SJCRH30 (cell line): Measurements from ENCODE around the gene NOL4L. TPM values are rescaled to one million over a fixed set of nuclear protein-coding genes. Genes with fewer than 3 reads are reported as not detected.
"Not testable (repeated sequence)": the region's sequence is repeated elsewhere in the genome, so short reads cannot be mapped to it uniquely, and the experiment has no call there.

Source experiments
- DNase-seq, 2 experiments: peaks; one replicate each; pipeline ENCODE4 v3.0.0-alpha.2; 2015 to 2020
- H3K27ac ChIP-seq: fragments of 250-450 bp; sonication (Bioruptor Pico); 2 replicates; pipeline ENCODE4 v1.5.1; 2020; ENCODE audit warnings: mild to moderate bottlenecking, moderate library complexity
- H3K27me3 ChIP-seq: fragments of 250-450 bp; sonication (Bioruptor Pico); 2 replicates; pipeline ENCODE4 v1.5.1; 2020; ENCODE audit warnings: mild to moderate bottlenecking, moderate library complexity
- H3K36me3 ChIP-seq: fragments of 250-450 bp; sonication (Bioruptor Pico); 2 replicates; pipeline ENCODE4 v1.5.1; 2020; ENCODE audit warnings: mild to moderate bottlenecking, moderate library complexity
- H3K4me1 ChIP-seq: fragments of 250-450 bp; sonication (Bioruptor Pico); 2 replicates; pipeline ENCODE4 v1.5.1; 2020; ENCODE audit warnings: mild to moderate bottlenecking, moderate library complexity
- H3K4me3 ChIP-seq: fragments of 250-450 bp; sonication (Bioruptor Pico); 2 replicates; pipeline ENCODE4 v1.5.1; 2020; ENCODE audit warnings: mild to moderate bottlenecking, moderate library complexity
- H3K9me3 ChIP-seq: fragments of 250-450 bp; sonication (Bioruptor Pico); replicated peaks from 2 replicates; pipeline ENCODE4 v1.5.1; 2020; ENCODE audit warnings: mild to moderate bottlenecking, moderate library complexity
- total RNA-seq: library from RNA; depleted of rRNA; stranded (reverse); fragments of >200 nt; shearing (Covaris generic); gene quantifications from 2 replicates; pipeline ENCODE4 v1.2.3, GENCODE V29; 2014

The NOL4L gene
- total RNA-seq, 1 experiment from 2014 or later, result 2.4 TPM

GRCh38 chr20:32607727-32608663 lies 22.9 kb upstream of the NOL4L start:
- Histone ChIP-seq H3K4me3 (no peak overlapping the region), H3K27ac (no peak overlapping the region), H3K4me1 (no peaks in the 10 kb centered on the region), H3K36me3 (no peaks in the 10 kb centered on the region), H3K27me3 (peaks cover 84% of the 10 kb centered on the region), H3K9me3 (no peaks in the 10 kb centered on the region)
- no peak for DNase-seq

- H3K9me3 ChIP-seq, result no peaks in the 10 kb centered on the region
- H3K27ac ChIP-seq, result no peak overlapping the region
- DNase-seq, result no peak
- no peaks in the 10 kb centered on the region for H3K4me1 ChIP-seq
- H3K4me3 ChIP-seq, result no peak overlapping the region
- H3K27me3 ChIP-seq, result peaks cover 87% of the 10 kb centered on the region
- H3K36me3 ChIP-seq, result no peaks in the 10 kb centered on the region
Measured at GRCh38 chr20:32607324-32607723, 22.2 kb upstream of the NOL4L start.

GRCh38 chr20:32606790-32607189 lies 21.7 kb upstream of the NOL4L start:
- H3K4me1 ChIP-seq, result no peaks in the 10 kb centered on the region
- no peaks in the 10 kb centered on the region for H3K9me3 ChIP-seq
- H3K36me3 ChIP-seq, result no peaks in the 10 kb centered on the region
- no peak for DNase-seq
- no peak overlapping the region for H3K4me3 ChIP-seq
- H3K27ac ChIP-seq, result no peak overlapping the region
- H3K27me3 ChIP-seq, result peaks cover 87% of the 10 kb centered on the region

DNA sequence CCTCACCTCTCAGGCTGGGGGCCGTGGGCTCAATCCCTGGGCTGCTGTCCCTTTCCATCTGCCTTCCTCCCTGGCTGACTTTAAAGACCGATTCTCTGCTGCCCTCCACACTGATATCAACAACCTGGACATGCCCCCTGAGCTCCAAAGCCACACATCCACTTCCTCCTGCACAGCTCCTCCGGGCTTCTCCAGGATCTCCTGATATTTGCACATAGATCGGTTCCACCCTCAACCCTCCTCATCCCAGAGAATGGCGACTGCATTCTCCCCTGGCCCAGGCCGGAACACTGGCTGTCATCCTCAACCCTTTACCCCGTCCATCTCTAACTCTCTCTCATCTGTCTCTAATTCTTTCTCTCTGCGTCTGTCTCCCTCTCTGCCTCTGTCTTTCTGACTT lies 21.0 kb upstream of the NOL4L start:
- H3K4me1 ChIP-seq, result no peaks in the 10 kb centered on the region
- no peaks in the 10 kb centered on the region for H3K36me3 ChIP-seq
- H3K4me3 ChIP-seq, result no peak overlapping the region
- no peak for DNase-seq
- no peak overlapping the region for H3K27ac ChIP-seq
- no peaks in the 10 kb centered on the region for H3K9me3 ChIP-seq
- peaks cover 82% of the 10 kb centered on the region for H3K27me3 ChIP-seq

DNA sequence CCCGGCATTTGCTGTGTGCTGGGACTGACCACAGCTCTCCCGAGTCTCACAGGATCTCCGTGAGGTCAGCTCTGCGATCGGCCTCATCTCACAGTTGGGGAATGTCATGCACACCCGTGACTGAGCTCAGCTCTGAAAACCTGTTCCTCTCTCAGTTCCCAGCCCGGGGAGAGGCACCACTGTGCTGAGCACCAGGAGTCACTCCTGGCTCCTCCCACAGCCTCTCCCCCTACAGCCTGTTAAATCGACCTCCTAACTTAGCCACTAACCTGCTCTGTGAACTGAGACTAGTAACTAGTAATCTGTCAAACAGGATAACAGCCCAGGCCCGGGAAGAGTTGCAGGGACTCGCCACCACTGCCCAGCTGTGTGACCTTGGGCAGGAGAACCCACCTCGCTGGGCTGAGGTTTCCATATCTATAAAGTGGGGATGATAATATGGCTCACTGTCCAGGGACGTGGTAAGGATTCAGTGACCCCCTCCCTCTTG lies 20.1 kb upstream of the NOL4L start:
- H3K4me1 ChIP-seq, result no peaks in the 10 kb centered on the region
- H3K27me3 ChIP-seq, result peaks cover 76% of the 10 kb centered on the region
- H3K36me3 ChIP-seq, result no peaks in the 10 kb centered on the region
- H3K4me3 ChIP-seq, result no peak overlapping the region
- DNase-seq, result no peak
- no peak overlapping the region for H3K27ac ChIP-seq
- H3K9me3 ChIP-seq, result no peaks in the 10 kb centered on the region

DNA sequence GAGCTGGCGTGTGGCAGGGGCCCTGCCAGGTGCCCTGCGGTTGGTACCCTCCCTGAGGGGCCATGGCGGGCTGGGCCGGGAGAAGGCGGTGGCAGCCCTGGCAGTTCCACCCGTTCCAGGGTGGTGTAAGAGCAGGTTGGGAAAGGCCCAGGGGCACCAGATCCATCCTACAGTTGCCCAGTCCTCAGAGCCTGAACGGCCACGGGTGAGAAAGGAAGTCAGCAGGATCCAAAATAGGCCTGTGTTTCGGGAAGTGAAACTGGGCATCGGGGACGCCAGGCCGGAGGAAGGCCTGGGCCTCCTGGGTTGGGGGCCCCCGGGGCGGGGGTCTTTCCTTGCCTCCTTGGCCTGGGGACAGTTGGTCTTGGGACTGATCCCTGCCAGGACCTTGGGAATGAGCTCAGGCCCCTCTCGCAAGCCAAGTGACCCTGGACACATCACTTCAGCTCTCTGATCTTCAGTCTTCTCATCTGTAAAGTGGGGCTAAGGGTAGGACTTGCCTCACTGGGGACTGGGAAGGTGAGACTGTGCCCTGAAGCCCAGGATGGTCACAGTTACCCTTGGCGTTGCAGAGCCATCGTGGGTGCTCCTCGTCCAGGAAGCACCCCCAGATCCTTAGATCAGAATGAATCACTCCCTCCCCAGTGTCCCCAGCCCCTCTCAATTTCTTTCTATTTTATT lies 18.1 kb upstream of the NOL4L start:
- no peaks in the 10 kb centered on the region for H3K9me3 ChIP-seq
- no peak overlapping the region for H3K27ac ChIP-seq
- H3K4me1 ChIP-seq, result no peaks in the 10 kb centered on the region
- H3K27me3 ChIP-seq, result peaks cover 58% of the 10 kb centered on the region
- no peak overlapping the region for H3K4me3 ChIP-seq
- H3K36me3 ChIP-seq, result no peaks in the 10 kb centered on the region
- no peak for DNase-seq

- H3K27me3 ChIP-seq, result peaks cover 55% of the 10 kb centered on the region
- no peak overlapping the region for H3K4me3 ChIP-seq
- no peaks in the 10 kb centered on the region for H3K36me3 ChIP-seq
- no peaks in the 10 kb centered on the region for H3K9me3 ChIP-seq
- no peaks in the 10 kb centered on the region for H3K4me1 ChIP-seq
- DNase-seq, result no peak
- H3K27ac ChIP-seq, result no peak overlapping the region
Measured at GRCh38 chr20:32602273-32602672, 17.1 kb upstream of the NOL4L start.

- Histone ChIP-seq H3K9me3 (no peaks in the 10 kb centered on the region), H3K4me3 (no peak overlapping the region), H3K27me3 (peaks cover 45% of the 10 kb centered on the region), H3K27ac (no peak overlapping the region), H3K36me3 (no peaks in the 10 kb centered on the region), H3K4me1 (no peaks in the 10 kb centered on the region)
- DNase-seq, result no peak
Measured at GRCh38 chr20:32600681-32601237, 15.6 kb upstream of the NOL4L start.

DNA sequence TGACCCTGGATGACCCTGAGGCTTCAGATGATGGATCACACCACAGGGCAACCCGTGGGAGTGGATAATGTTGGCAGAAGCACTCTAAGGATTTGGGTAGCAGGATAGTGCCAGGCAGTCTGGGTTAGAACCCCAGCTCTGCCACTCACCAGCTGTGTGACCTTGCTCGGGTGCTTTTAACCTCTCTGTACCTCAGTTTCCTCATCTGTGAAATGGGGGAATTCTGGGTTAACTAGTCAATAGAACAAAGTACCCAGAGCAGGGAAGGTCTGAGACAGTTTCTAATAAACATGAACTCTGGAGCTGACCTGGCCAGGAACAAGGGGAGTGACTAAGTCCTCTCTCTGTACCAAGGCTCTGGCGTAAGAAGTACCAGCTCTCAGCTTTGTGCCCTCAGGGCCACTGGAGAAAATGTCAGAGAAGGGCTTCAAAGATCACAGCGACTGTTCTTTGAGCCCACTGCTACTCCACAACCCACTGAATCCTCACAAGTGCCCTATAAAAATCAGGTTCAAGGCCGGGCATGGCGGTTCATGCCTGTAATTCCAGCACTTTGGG lies 14.7 kb upstream of the NOL4L start:
- Histone ChIP-seq H3K4me3 (no peak overlapping the region), H3K27ac (no peak overlapping the region), H3K4me1 (no peaks in the 10 kb centered on the region), H3K9me3 (no peaks in the 10 kb centered on the region), H3K27me3 (peaks cover 40% of the 10 kb centered on the region), H3K36me3 (no peaks in the 10 kb centered on the region)
- no peak for DNase-seq

DNA sequence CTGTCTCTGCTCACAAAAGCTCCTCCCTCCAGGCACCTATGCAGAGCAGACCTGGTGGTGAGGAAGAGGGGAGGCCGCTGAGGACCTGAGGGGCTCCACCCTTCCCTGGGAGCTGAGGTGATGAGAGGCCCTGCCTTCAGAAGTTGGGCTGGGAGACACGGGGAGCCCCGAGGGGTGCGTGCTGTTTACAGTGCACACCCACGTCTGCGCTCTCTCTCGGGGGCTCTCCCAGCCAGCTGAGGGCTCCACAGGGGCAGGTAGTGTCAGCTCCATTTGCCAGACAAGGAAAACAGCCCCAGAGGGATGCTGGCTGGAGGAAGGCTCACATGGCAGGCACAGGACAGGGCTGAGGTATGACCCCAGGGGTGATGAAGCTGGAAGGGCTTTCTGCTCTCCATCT lies 13.5 kb upstream of the NOL4L start:
- no peak for DNase-seq
- Histone ChIP-seq H3K4me3 (no peak overlapping the region), H3K36me3 (no peaks in the 10 kb centered on the region)

GRCh38 chr20:32597714-32598113 lies 12.6 kb upstream of the NOL4L start:
- no peak overlapping the region for H3K27ac ChIP-seq
- H3K36me3 ChIP-seq, result no peaks in the 10 kb centered on the region
- peaks cover 23% of the 10 kb centered on the region; the same call in 1 of the 2 replicates for H3K27me3 ChIP-seq
- H3K4me3 ChIP-seq, result no peak overlapping the region
- no peaks in the 10 kb centered on the region for H3K4me1 ChIP-seq
- no peaks in the 10 kb centered on the region for H3K9me3 ChIP-seq
- DNase-seq, result no peak

More for the DNA sequence above, 13.5 kb upstream of the NOL4L start:
- Histone ChIP-seq H3K27me3 (peaks cover 28% of the 10 kb centered on the region; the same call in 1 of the 2 replicates), H3K27ac (no peak overlapping the region), H3K9me3 (no peaks in the 10 kb centered on the region), H3K4me1 (no peaks in the 10 kb centered on the region)

DNA sequence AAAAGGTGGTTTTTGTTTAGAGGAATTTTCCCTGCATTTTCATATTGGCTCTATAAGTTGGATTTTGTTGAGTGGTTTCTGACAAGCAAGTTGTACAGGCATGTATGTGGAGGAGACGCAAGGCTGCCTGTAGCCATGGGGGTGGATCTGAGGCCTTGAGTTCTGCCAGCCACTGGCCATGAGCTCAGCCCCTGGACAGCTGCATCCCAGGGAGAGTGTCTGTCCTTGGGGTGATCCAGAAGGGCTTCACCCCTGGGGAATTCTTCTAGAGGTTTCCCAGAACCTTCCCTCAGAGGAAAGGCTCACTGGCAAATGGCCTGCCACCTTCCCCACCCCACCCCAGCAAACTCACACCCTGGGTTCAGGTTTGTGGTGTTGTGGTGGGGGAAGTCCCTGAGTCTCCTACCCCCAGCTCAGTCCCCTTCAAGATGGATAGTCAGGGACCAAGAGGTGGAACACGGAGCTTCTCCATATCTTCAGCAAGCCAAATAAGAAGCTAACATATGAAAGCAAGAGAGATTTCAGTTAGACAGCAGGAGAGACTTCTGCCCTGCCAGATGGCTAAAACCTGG lies 11.6 kb upstream of the NOL4L start:
- H3K4me3 ChIP-seq, result no peak overlapping the region
- no peak overlapping the region for H3K27ac ChIP-seq
- H3K27me3 ChIP-seq, result peaks cover 22% of the 10 kb centered on the region; the same call in 1 of the 2 replicates
- DNase-seq, result no peak
- H3K4me1 ChIP-seq, result no peaks in the 10 kb centered on the region
- no peaks in the 10 kb centered on the region for H3K36me3 ChIP-seq
- no peaks in the 10 kb centered on the region for H3K9me3 ChIP-seq

DNA sequence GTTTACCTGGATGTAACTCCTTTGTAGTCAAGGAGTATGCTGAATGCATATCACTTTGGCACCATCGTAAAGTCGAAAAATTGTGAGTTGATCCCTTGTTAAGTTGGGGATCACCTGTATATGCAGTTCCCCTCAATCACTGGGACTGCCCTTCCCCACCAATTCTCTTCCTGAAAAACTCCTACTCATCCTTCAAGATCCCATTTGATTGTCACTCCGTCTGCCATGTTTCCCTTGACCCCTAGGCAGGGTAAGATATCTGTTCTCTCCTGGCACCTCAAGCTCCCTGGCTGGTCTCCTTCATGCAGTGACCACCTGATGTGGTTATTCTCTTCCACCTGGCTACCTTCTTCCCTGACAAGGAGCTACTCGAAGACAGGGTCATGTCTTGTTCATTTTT lies 10.0 kb upstream of the NOL4L start:
- H3K9me3 ChIP-seq, result no peaks in the 10 kb centered on the region
- H3K4me1 ChIP-seq, result no peaks in the 10 kb centered on the region
- DNase-seq, result no peak
- H3K4me3 ChIP-seq, result no peak overlapping the region
- H3K27ac ChIP-seq, result no peak overlapping the region
- peaks cover 31% of the 10 kb centered on the region for H3K27me3 ChIP-seq
- H3K36me3 ChIP-seq, result no peaks in the 10 kb centered on the region

DNA sequence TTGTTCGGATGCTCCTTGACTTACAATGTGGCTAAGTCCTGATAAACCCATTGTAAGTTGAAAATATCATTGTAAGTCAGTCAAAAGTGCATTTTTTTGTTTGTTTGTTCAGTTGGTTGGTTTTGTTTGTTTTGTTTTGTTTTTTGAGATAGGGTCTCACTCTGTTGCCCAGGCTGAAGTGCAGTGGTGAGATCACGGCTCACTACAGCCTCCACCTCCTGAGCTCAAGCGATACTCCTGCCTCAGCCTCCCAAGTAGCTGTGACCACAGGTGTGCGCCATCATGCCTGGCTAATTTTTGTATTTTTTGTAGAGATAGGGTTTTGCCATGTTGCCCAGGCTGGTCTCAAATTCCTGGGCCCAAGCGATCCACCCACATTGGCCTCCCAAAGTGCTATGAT lies 9.5 kb upstream of the NOL4L start:
- not testable (repeated sequence) for H3K4me1 ChIP-seq, H3K36me3 ChIP-seq, DNase-seq, H3K4me3 ChIP-seq, H3K27ac ChIP-seq, H3K9me3 ChIP-seq
- H3K27me3 ChIP-seq, result peaks cover 33% of the 10 kb centered on the region
